SK-N-SH treated with all-trans-retinoic acid at 6 μM for 48 hours (cell line): Measurements from ENCODE around the gene RADIL.

ENCODE experiments used
- OSR1 ChIP-seq: fragments of 250-450 bp; sonication (Bioruptor Pico); IDR thresholded peaks from 2 replicates; pipeline ENCODE4 v1.8.0; 2022; ENCODE audit warnings: moderate library complexity, mild to moderate bottlenecking, inconsistent platforms
- RARB ChIP-seq: fragments of 250-450 bp; sonication (Bioruptor Pico); IDR thresholded peaks from 2 replicates; pipeline ENCODE4 v1.8.0; 2021; ENCODE audit warnings: mild to moderate bottlenecking, moderate library complexity
- TCF4 ChIP-seq: fragments of 250-450 bp; sonication (Bioruptor Pico); IDR thresholded peaks from 2 replicates; pipeline ENCODE4 v1.8.0; 2021; ENCODE audit warnings: mild to moderate bottlenecking, moderate library complexity, borderline replicate concordance
- TOX ChIP-seq: fragments of 250-450 bp; sonication (Bioruptor Pico); IDR thresholded peaks from 2 replicates; pipeline ENCODE4 v1.8.0; 2021; ENCODE audit warnings: mild to moderate bottlenecking, moderate library complexity, borderline replicate concordance
- ZFP3 ChIP-seq: fragments of 250-450 bp; sonication (Bioruptor Pico); IDR thresholded peaks from 2 replicates; pipeline ENCODE4 v1.5.0; 2020; ENCODE audit warnings: mild to moderate bottlenecking, moderate library complexity
- ZNF565 ChIP-seq: fragments of 450-650 bp; formaldehyde crosslinking; conservative IDR thresholded peaks from 2 replicates; pipeline ENCODE4 v1.5.0; 2020; ENCODE audit warnings: low read depth, mild to moderate bottlenecking, moderate library complexity
- TF ChIP-seq, protein P1 (sequence below): fragments of 250-450 bp; sonication (Bioruptor Pico); IDR thresholded peaks from 2 replicates; pipeline ENCODE4 v1.5.1; 2020; ENCODE audit warnings: low read depth, mild to moderate bottlenecking, moderate library complexity
- TF ChIP-seq, protein P2 (sequence below): fragments of 250-450 bp; sonication (Bioruptor Pico); IDR thresholded peaks from 2 replicates; pipeline ENCODE4 v1.5.1; 2021; ENCODE audit warnings: mild to moderate bottlenecking, moderate library complexity

- TF ChIP-seq OSR1 (no peak), RARB (CRISPR knock-in tag) (no peak), ZFP3 (CRISPR knock-in tag) (no peak), TCF4 (CRISPR knock-in tag) (no peak), ZNF565 (CRISPR knock-in tag) (no peak), TOX (CRISPR knock-in tag) (no peak)
- TF ChIP-seq, protein P1, sequence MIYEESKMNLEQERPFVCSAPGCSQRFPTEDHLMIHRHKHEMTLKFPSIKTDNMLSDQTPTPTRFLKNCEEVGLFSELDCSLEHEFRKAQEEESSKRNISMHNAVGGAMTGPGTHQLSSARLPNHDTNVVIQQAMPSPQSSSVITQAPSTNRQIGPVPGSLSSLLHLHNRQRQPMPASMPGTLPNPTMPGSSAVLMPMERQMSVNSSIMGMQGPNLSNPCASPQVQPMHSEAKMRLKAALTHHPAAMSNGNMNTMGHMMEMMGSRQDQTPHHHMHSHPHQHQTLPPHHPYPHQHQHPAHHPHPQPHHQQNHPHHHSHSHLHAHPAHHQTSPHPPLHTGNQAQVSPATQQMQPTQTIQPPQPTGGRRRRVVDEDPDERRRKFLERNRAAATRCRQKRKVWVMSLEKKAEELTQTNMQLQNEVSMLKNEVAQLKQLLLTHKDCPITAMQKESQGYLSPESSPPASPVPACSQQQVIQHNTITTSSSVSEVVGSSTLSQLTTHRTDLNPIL (CRISPR knock-in tag): no peak
- TF ChIP-seq, protein P2, sequence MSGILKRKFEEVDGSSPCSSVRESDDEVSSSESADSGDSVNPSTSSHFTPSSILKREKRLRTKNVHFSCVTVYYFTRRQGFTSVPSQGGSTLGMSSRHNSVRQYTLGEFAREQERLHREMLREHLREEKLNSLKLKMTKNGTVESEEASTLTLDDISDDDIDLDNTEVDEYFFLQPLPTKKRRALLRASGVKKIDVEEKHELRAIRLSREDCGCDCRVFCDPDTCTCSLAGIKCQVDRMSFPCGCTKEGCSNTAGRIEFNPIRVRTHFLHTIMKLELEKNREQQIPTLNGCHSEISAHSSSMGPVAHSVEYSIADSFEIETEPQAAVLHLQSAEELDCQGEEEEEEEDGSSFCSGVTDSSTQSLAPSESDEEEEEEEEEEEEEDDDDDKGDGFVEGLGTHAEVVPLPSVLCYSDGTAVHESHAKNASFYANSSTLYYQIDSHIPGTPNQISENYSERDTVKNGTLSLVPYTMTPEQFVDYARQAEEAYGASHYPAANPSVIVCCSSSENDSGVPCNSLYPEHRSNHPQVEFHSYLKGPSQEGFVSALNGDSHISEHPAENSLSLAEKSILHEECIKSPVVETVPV (CRISPR knock-in tag): no peak
Measured at GRCh38 chr7:4766666-4767519, 116.6 kb downstream of the RADIL start.
